GM12891 (cell line): ENCODE measurements around the gene MAP3K20.

ENCODE experiments used
- PAX5 ChIP-seq: IDR thresholded peaks from 2 replicates; pipeline ENCODE4 v1.6.1; 2011; ENCODE audit warnings: low read length, moderate library complexity, mild to moderate bottlenecking; ENCODE audit not compliant: insufficient read depth, severe bottlenecking
- POLR2A ChIP-seq: IDR thresholded peaks from 2 replicates; pipeline ENCODE4 v1.6.1; 2011; ENCODE audit warnings: low read depth, low read length, control low read depth
- POLR2AphosphoS5 ChIP-seq: IDR thresholded peaks from 2 replicates; pipeline ENCODE4 v1.6.1; 2011; ENCODE audit warnings: low read depth, low read length, control low read depth
- POU2F2 ChIP-seq: IDR thresholded peaks from 2 replicates; pipeline ENCODE4 v1.6.1; 2011; ENCODE audit warnings: low read depth, mild to moderate bottlenecking, control low read depth, low read length, moderate library complexity
- SPI1 ChIP-seq: IDR thresholded peaks from 2 replicates; pipeline ENCODE4 v1.6.1; 2011; ENCODE audit warnings: low read depth, low read length, control low read depth
- TAF1 ChIP-seq: IDR thresholded peaks from 2 replicates; pipeline ENCODE4 v1.6.1; 2011; ENCODE audit warnings: low read depth, low read length, control low read depth

- TF ChIP-seq POLR2AphosphoS5 (no peak), POLR2A (no peak), TAF1 (no peak), PAX5 (no peak), SPI1 (no peak), POU2F2 (no peak)
Measured at GRCh38 chr2:173137610-173138009, 62.0 kb downstream of the MAP3K20 start.
